PC-3 (cell line): ENCODE data around the gene ANXA8L1. TPM values are rescaled to one million over a fixed set of nuclear protein-coding genes. Genes with fewer than 3 reads are reported as not detected.
"Not testable (repeated sequence)": the region's sequence is repeated elsewhere in the genome, so short reads cannot be mapped to it uniquely, and the experiment has no call there.

ENCODE experiments used
- ATAC-seq: fragments of 200-7000 bp; cut with Tn5 transposase; 2 replicates; pipeline ENCODE4 v1.9.1; 2020; ENCODE audit warnings: mild to moderate bottlenecking, moderate library complexity
- BruUV-seq: library from RNA; stranded (reverse); fragments of 400-500 nt; replicated peaks from 2 replicates; lab custom pipeline; 2021; lab: Mats Ljungman, UMichigan
- CTCF ChIA-PET: fragments of 300-600 bp; sonication (Branson Sonifier 250); formaldehyde crosslinking; loops from one replicate; lab custom pipeline; 2022; ENCODE audit warnings: antibody characterized with exemption; lab: Charles Lee
- POLR2A ChIA-PET: fragments of 300-600 bp; sonication (Branson Sonifier 250); formaldehyde crosslinking; loops from one replicate; lab custom pipeline; 2022; ENCODE audit warnings: antibody characterized with exemption; ENCODE audit not compliant: unreplicated experiment; lab: Charles Lee
- DNase-seq: peaks from one replicate; pipeline ENCODE4 v3.0.0-alpha.2; 2015
- H2AFZ ChIP-seq: fragments of 300-600 bp; sonication (generic); 2 replicates; pipeline ENCODE4 v1.6.0; 2016; ENCODE audit warnings: antibody characterized with exemption, low read length
- H3F3A ChIP-seq: fragments of 300-600 bp; sonication (generic); one replicate; pipeline ENCODE4 v1.6.0; 2017; ENCODE audit warnings: antibody characterized with exemption, low read length, control low read depth, mild to moderate bottlenecking; ENCODE audit not compliant: unreplicated experiment
- H3K27ac ChIP-seq: fragments of 300-600 bp; sonication (generic); 2 replicates; pipeline ENCODE4 v1.5.1; 2016; ENCODE audit warnings: mild to moderate bottlenecking, low read length
- H3K27me3 ChIP-seq: fragments of 300-600 bp; sonication (generic); 2 replicates; pipeline ENCODE4 v1.6.1; 2016; ENCODE audit warnings: low read length, mixed read lengths
- H3K36me3 ChIP-seq: fragments of 300-600 bp; sonication (generic); 2 replicates; pipeline ENCODE4 v1.6.1; 2016; ENCODE audit warnings: low read depth, mixed run types, low read length, mixed read lengths
- H3K4me1 ChIP-seq: fragments of 300-600 bp; sonication (generic); 2 replicates; pipeline ENCODE4 v1.5.1; 2016; ENCODE audit warnings: low read length; ENCODE audit not compliant: insufficient read depth
- H3K4me2 ChIP-seq: fragments of 300-600 bp; sonication (generic); 2 replicates; pipeline ENCODE4 v1.6.0; 2016; ENCODE audit warnings: low read length
- H3K4me3 ChIP-seq: fragments of 300-600 bp; sonication (generic); 2 replicates; pipeline ENCODE4 v1.5.1; 2016; ENCODE audit warnings: mild to moderate bottlenecking, low read length, mixed read lengths
- H3K79me2 ChIP-seq: fragments of 300-600 bp; sonication (generic); 2 replicates; pipeline ENCODE4 v1.6.1; 2017; ENCODE audit warnings: low read length, mixed read lengths
- H3K9ac ChIP-seq: fragments of 300-600 bp; sonication (generic); 2 replicates; pipeline ENCODE4 v1.6.0; 2016; ENCODE audit warnings: mild to moderate bottlenecking, low read length
- H3K9me2 ChIP-seq: fragments of 300-600 bp; sonication (generic); replicated peaks from 2 replicates; pipeline ENCODE4 v1.6.1; 2016; ENCODE audit warnings: mixed run types, low read length, mixed read lengths
- H3K9me3 ChIP-seq: fragments of 300-600 bp; sonication (generic); 2 replicates; pipeline ENCODE4 v1.6.1; 2016; ENCODE audit warnings: low read length, mixed read lengths
- H4K20me1 ChIP-seq: fragments of 300-600 bp; sonication (generic); 2 replicates; pipeline ENCODE4 v1.6.1; 2016; ENCODE audit warnings: low read length, mixed read lengths
- intact Hi-C: fragments of 100-400 bp; cut with micrococcal nuclease; formaldehyde crosslinking; loops from 2 replicates; pipeline ENCODE4 v1.9.0; 2023
- total RNA-seq: library from RNA; depleted of rRNA; stranded (reverse); fragments of >200 nt; gene quantifications from 2 replicates; pipeline ENCODE4 v1.2.3, GENCODE V29; 2014; rRNA removed

The ANXA8L1 gene
- total RNA-seq, 1 experiment from 2014 or later = not detected

- H3K9me2 ChIP-seq, H3K9ac ChIP-seq, H3K4me3 ChIP-seq, DNase-seq, BruUV-seq, H4K20me1 ChIP-seq, H3K4me1 ChIP-seq, ATAC-seq, H3K79me2 ChIP-seq, H3K9me3 ChIP-seq, H3K27me3 ChIP-seq, CTCF ChIA-PET, H3K27ac ChIP-seq, H3K36me3 ChIP-seq, H3K4me2 ChIP-seq, POLR2A ChIA-PET, H2AFZ ChIP-seq, intact Hi-C loops, H3F3A ChIP-seq: not testable (repeated sequence)
Measured at GRCh38 chr10:46419570-46420379, 44.2 kb downstream of the ANXA8L1 start.

GRCh38 chr10:46423550-46423949, 48.0 kb downstream of the ANXA8L1 start:
- H3K4me2 ChIP-seq, H3K4me3 ChIP-seq, H3K79me2 ChIP-seq, H3K4me1 ChIP-seq, BruUV-seq, H3F3A ChIP-seq, H3K9ac ChIP-seq, H3K27ac ChIP-seq, intact Hi-C loops, H3K9me2 ChIP-seq, POLR2A ChIA-PET, H3K9me3 ChIP-seq, H3K27me3 ChIP-seq, H2AFZ ChIP-seq, H3K36me3 ChIP-seq, CTCF ChIA-PET, ATAC-seq, DNase-seq, H4K20me1 ChIP-seq: not testable (repeated sequence)

DNA sequence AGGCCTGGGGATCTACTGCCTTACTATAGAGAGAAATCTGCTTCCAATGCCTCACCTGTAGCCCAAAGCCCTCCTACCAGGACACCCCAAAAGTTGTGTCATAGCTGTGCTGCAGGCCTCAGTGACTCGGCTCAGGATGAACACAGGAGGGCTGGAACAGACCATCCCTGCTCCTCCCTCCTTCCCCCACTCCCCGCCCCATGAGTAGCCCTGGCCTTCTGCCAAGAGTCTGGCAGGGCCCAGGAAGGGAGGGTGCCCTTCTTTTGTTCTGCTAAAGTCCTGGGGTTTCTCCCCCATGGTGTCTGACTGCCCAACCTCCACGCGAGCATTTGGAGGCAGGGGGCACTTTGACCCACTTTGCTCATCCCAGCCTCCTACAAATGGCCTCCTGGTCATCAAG, 65.4 kb downstream of the ANXA8L1 start:
- H3K27ac ChIP-seq, H3K4me2 ChIP-seq, H3K27me3 ChIP-seq, DNase-seq, H3K4me1 ChIP-seq, H3K9me3 ChIP-seq, POLR2A ChIA-PET, ATAC-seq, intact Hi-C loops, H3K36me3 ChIP-seq, CTCF ChIA-PET, BruUV-seq, H3K79me2 ChIP-seq, H4K20me1 ChIP-seq, H3K9me2 ChIP-seq, H2AFZ ChIP-seq, H3K9ac ChIP-seq, H3F3A ChIP-seq, H3K4me3 ChIP-seq: not testable (repeated sequence)

Other genes starting within 250 kb of the ANXA8L1 start
- not detected in 2 replicates for gene ANTXRL, start 88.8 kb upstream of the ANXA8L1 start, total RNA-seq
- not detected in 2 replicates for gene NPY4R, start 90.2 kb downstream of the ANXA8L1 start, total RNA-seq
- 3.1 and 5.8 TPM in 2 replicates for gene GPRIN2, start 180.9 kb downstream of the ANXA8L1 start, total RNA-seq
- not detected in 2 replicates for gene SYT15, start 203.4 kb downstream of the ANXA8L1 start, total RNA-seq